Stimulated activated naive B cell treated with anti-CD40 and anti-IgM and Interleukin-4, amounts not matched to agents 10 μg/mL and 1 μg/mL and 100 μg/mL, for 72 hours (primary cell): ENCODE measurements around the gene SUPT6H.

ENCODE experiments used
- ATAC-seq, 2 donors: fragments of 150-1000 bp; cut with Tn5 transposase; replicated peaks; 2 replicates each; pipeline ENCODE4 v1.10.0; 2021; ENCODE audit warnings: moderate library complexity in 1 of 2
- DNase-seq: peaks from one replicate; pipeline ENCODE4 v3.0.0; 2021
- H3K27ac Mint-ChIP-seq: one replicate; pipeline ENCODE4 v1.8.0; 2022; ENCODE audit warnings: mild to moderate bottlenecking, mixed read lengths
- H3K27me3 Mint-ChIP-seq, 2 donors: one replicate each; pipeline ENCODE4 v1.8.0; 2022; ENCODE audit warnings: mixed read lengths in 2 of 2
- H3K36me3 Mint-ChIP-seq, 2 donors: one replicate each; pipeline ENCODE4 v1.8.0; 2022; ENCODE audit warnings: mixed read lengths in 2 of 2, mild to moderate bottlenecking in 1 of 2
- H3K4me1 Mint-ChIP-seq, 2 donors: one replicate each; pipeline ENCODE4 v1.8.0; 2022; ENCODE audit warnings: mixed read lengths in 2 of 2, mild to moderate bottlenecking in 1 of 2
- H3K4me3 Mint-ChIP-seq, 2 donors: one replicate each; pipeline ENCODE4 v1.8.0; 2022; ENCODE audit warnings: mild to moderate bottlenecking in 2 of 2, mixed read lengths in 2 of 2, moderate library complexity in 1 of 2
- H3K9me3 Mint-ChIP-seq, 2 donors: one replicate each; pipeline ENCODE4 v1.8.0; 2022; ENCODE audit warnings: mixed read lengths in 2 of 2, mild to moderate bottlenecking in 1 of 2

The SUPT6H gene

GRCh38 chr17:28663723-28664122, 1.7 kb downstream of the SUPT6H start:
- ATAC-seq (no peak), DNase-seq (no peak)
- Mint-ChIP-seq H3K4me3 (peak overlapping the region; percentile 97 to 99), H3K36me3 (peaks cover 20 to 50% of the 10 kb centered on the region in 2 donors), H3K9me3 (no peaks in the 10 kb centered on the region), H3K27ac (no peak overlapping the region), H3K4me1 (peaks cover 35 to 65% of the 10 kb centered on the region in 2 donors), H3K27me3 (no peaks in the 10 kb centered on the region)

GRCh38 chr17:28665994-28666393, 4.0 kb downstream of the SUPT6H start:
- H3K27ac Mint-ChIP-seq, result no peak overlapping the region

DNA sequence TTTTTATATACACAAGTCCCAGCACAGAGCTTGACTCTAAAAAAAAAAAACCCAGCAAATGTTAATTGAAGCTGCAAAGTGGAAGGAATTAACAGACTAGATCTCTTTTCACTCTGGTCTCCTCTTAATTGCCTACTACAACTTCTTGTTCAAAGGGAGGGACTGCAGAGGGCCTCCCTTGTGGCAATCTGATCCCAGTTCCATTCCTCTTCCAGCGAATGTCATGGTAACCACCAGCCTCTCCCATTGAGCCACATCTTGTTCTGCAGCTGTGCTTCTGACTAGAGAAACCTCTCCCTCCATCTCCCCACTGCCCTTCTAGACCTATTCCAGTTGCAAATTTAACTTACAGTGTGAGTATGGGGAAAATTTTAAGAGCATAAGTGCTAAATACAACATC, 5.9 kb downstream of the SUPT6H start:
- no peaks in the 10 kb centered on the region for H3K27me3 Mint-ChIP-seq
- peaks cover 26 to 42% of the 10 kb centered on the region in 2 donors for H3K4me1 Mint-ChIP-seq
- DNase-seq (no peak), ATAC-seq (no peak)
- H3K27ac Mint-ChIP-seq, result no peak overlapping the region
- H3K4me3 Mint-ChIP-seq, result no peak overlapping the region
- peaks cover 20 to 55% of the 10 kb centered on the region in 2 donors for H3K36me3 Mint-ChIP-seq
- no peaks in the 10 kb centered on the region for H3K9me3 Mint-ChIP-seq

More at GRCh38 chr17:28665994-28666393, 4.0 kb downstream of the SUPT6H start:
- Mint-ChIP-seq H3K4me3 (no peak overlapping the region), H3K27me3 (no peaks in the 10 kb centered on the region), H3K9me3 (no peaks in the 10 kb centered on the region), H3K4me1 (peaks cover 27 to 49% of the 10 kb centered on the region in 2 donors), H3K36me3 (peaks cover 12 to 46% of the 10 kb centered on the region in 2 donors)
- ATAC-seq (no peak), DNase-seq (no peak)

DNA sequence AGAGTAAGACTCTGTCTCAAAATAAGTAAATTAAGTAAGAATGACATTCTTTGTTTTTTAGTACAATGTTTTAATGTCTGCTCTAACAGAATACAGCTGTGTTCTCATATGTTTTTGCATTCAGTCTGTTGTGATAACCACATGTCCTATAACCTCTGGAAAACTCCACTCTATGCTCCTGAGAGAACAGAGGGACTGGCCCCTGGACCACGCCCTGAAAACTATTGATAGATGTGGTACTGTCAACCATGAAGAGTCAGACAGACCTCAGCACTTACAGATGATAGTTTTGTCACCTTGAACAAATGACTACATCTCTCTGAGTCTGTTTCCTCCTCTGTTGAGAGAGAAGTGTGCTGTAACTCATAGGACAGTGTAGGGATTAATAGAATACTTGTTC, 7.9 kb downstream of the SUPT6H start:
- Mint-ChIP-seq H3K4me1 (peaks cover 12 to 21% of the 10 kb centered on the region in 2 donors), H3K36me3 (peaks cover 30 to 57% of the 10 kb centered on the region in 2 donors), H3K9me3 (no peaks in the 10 kb centered on the region), H3K27ac (no peak overlapping the region), H3K27me3 (no peaks in the 10 kb centered on the region), H3K4me3 (no peak overlapping the region)
- no peak for DNase-seq
- ATAC-seq, result no peak

DNA sequence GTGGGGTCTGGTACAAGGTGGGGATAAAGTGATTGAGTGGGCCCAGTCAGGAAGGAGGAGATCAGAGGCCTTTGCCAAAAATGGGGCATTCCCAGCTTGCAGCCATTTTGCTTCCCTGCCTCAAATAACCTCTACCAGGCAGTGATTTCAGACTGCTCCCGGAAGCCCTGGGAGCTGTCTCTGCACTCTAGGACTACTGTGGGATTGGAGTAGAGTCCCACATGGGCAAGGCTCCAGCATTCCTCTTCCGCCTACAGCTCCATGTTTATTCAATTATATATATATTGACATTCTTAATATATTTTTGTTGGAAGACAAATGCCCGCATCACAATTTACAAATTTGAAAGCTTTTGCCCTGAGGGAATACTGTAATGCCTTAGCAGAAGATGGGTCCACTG, 13.5 kb downstream of the SUPT6H start:
- Mint-ChIP-seq H3K4me1 (no peaks in the 10 kb centered on the region), H3K36me3 (peaks cover 50 to 55% of the 10 kb centered on the region in 2 donors), H3K4me3 (no peak overlapping the region), H3K27ac (no peak overlapping the region), H3K9me3 (no peaks in the 10 kb centered on the region), H3K27me3 (no peaks in the 10 kb centered on the region)
- no peak for ATAC-seq
- no peak for DNase-seq

GRCh38 chr17:28675980-28676379, 14.0 kb downstream of the SUPT6H start:
- Mint-ChIP-seq H3K36me3 (peaks cover 47 to 57% of the 10 kb centered on the region in 2 donors), H3K27ac (no peak overlapping the region), H3K4me3 (no peak overlapping the region), H3K9me3 (no peaks in the 10 kb centered on the region), H3K4me1 (no peaks in the 10 kb centered on the region), H3K27me3 (no peaks in the 10 kb centered on the region)
- ATAC-seq (no peak), DNase-seq (no peak)

DNA sequence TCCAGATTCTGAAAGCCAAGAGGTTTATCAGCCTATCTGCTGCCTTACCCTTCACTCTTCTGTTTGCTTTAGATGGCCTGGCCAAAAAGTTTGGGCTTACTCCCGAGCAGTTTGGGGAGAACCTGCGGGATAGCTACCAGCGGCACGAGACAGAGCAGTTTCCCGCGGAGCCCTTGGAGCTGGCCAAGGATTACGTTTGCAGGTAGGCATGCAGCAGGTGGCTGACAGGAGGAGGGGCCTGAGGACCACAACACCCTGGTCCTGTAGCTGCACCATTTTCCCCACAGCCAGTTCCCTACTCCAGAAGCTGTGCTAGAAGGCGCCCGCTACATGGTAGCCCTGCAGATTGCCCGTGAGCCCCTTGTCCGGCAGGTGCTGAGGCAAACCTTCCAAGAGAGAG, 20.6 kb downstream of the SUPT6H start:
- Mint-ChIP-seq H3K36me3 (peaks cover 47 to 57% of the 10 kb centered on the region in 2 donors), H3K27me3 (no peaks in the 10 kb centered on the region), H3K4me3 (no peak overlapping the region), H3K4me1 (no peaks in the 10 kb centered on the region), H3K9me3 (no peaks in the 10 kb centered on the region), H3K27ac (no peak overlapping the region)
- ATAC-seq (no peak), DNase-seq (no peak)

DNA sequence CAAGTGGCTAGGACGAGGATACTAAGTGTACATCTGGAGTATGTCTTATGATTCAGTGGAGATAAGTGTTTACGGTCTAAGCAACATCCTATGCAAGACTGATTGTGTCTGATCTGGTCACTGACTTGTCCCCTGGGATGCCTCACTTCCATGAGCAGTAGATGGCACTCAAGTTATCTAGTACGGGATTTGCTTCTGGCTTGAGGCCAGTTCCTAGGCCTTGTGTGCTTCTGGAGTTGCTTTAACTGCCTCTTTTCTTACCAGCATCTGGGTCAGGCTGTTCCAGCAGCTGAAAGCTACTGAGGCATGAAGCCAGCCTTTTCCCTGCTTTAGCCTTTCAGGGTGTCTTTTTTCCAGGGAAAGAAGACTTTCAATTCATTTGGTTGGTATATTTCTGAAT, 23.0 kb downstream of the SUPT6H start:
- no peak for ATAC-seq
- DNase-seq, result no peak
- no peaks in the 10 kb centered on the region for H3K27me3 Mint-ChIP-seq
- no peaks in the 10 kb centered on the region for H3K4me1 Mint-ChIP-seq
- peaks cover 55 to 70% of the 10 kb centered on the region in 2 donors for H3K36me3 Mint-ChIP-seq
- H3K9me3 Mint-ChIP-seq, result no peaks in the 10 kb centered on the region
- no peak overlapping the region for H3K27ac Mint-ChIP-seq
- H3K4me3 Mint-ChIP-seq, result no peak overlapping the region

DNA sequence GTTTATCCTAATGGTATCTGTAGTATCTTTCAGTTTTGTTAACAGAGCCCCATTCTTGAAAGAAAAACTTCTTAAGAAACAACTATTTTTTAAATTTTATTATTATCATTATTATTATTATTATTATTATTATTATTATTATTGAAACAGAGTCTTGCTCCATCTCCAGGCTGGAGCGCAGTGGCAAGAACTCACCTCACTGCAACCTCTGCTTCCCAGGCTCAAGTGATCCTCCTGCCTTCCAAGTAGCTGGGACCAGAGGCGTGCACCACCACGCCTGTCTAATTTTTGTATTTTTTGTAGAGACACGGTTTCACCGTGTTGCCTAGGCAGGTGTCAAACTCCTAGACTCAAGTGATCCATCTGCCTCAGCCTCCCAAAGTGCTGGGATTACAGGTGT, 23.4 kb downstream of the SUPT6H start:
- Mint-ChIP-seq H3K27ac (no peak overlapping the region), H3K4me3 (no peak overlapping the region), H3K4me1 (no peaks in the 10 kb centered on the region), H3K36me3 (peaks cover 58 to 74% of the 10 kb centered on the region in 2 donors), H3K27me3 (no peaks in the 10 kb centered on the region), H3K9me3 (no peaks in the 10 kb centered on the region)
- DNase-seq (no peak), ATAC-seq (no peak)

GRCh38 chr17:28686296-28686695, 24.3 kb downstream of the SUPT6H start:
- peaks cover 62 to 69% of the 10 kb centered on the region in 2 donors for H3K36me3 Mint-ChIP-seq
- ATAC-seq, result no peak
- H3K27me3 Mint-ChIP-seq, result no peaks in the 10 kb centered on the region
- H3K4me3 Mint-ChIP-seq, result no peak overlapping the region
- no peaks in the 10 kb centered on the region for H3K4me1 Mint-ChIP-seq
- DNase-seq, result no peak
- no peaks in the 10 kb centered on the region for H3K9me3 Mint-ChIP-seq
- H3K27ac Mint-ChIP-seq, result no peak overlapping the region

GRCh38 chr17:28688481-28688880, 26.5 kb downstream of the SUPT6H start:
- Mint-ChIP-seq H3K9me3 (no peaks in the 10 kb centered on the region), H3K27ac (no peak overlapping the region), H3K36me3 (peaks cover 60 to 64% of the 10 kb centered on the region in 2 donors), H3K27me3 (no peaks in the 10 kb centered on the region), H3K4me3 (no peak overlapping the region), H3K4me1 (no peaks in the 10 kb centered on the region)
- DNase-seq (no peak), ATAC-seq (no peak)

DNA sequence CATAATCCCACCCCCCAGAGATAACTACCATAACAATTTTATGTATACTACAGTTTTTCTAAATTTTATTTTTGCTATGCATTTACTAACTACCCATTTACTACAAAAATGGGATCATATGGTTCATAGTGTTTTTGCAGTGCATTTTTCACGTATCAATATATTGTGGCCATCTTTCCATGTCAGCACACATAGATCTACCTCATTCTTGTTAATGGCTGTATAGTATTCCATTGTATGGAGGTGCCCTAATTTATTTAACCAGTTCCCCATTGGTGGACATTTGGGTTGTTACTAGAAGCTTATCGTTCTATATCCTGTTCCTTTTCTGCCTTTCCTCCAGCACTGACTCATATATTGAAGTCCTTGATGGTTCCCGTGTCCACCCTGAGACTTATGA, 27.0 kb downstream of the SUPT6H start:
- Mint-ChIP-seq H3K27me3 (no peaks in the 10 kb centered on the region), H3K4me1 (no peaks in the 10 kb centered on the region), H3K36me3 (peaks cover 63 to 67% of the 10 kb centered on the region in 2 donors), H3K4me3 (no peak overlapping the region), H3K9me3 (no peaks in the 10 kb centered on the region), H3K27ac (no peak overlapping the region)
- ATAC-seq, result no peak
- no peak for DNase-seq

DNA sequence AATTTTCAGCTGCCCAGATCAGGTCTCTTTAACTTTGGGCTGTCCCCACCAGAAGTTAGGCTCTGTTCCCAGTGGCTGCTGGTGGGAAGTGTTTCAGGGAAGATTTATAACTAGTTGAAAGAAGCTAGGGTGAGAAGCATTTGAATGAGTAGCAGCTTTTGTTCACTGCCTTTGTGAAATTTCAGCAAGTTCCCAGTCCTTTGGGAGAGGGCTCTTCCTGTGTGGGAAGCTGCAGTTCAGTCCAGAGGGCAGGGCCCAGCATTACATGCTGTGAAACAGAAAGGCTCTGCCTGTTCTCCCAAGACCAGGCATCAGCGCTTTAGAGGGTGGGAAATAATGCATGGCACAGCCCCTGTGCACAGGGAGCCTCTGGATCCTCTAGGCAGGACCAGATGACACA, 31.9 kb downstream of the SUPT6H start:
- peaks cover 46 to 58% of the 10 kb centered on the region in 2 donors for H3K36me3 Mint-ChIP-seq
- ATAC-seq (no peak), DNase-seq (no peak)
- H3K4me1 Mint-ChIP-seq, result peaks cover 0 to 3% of the 10 kb centered on the region in 2 donors
- no peak overlapping the region for H3K4me3 Mint-ChIP-seq
- H3K27ac Mint-ChIP-seq, result no peak overlapping the region
- H3K9me3 Mint-ChIP-seq, result no peaks in the 10 kb centered on the region
- H3K27me3 Mint-ChIP-seq, result no peaks in the 10 kb centered on the region

DNA sequence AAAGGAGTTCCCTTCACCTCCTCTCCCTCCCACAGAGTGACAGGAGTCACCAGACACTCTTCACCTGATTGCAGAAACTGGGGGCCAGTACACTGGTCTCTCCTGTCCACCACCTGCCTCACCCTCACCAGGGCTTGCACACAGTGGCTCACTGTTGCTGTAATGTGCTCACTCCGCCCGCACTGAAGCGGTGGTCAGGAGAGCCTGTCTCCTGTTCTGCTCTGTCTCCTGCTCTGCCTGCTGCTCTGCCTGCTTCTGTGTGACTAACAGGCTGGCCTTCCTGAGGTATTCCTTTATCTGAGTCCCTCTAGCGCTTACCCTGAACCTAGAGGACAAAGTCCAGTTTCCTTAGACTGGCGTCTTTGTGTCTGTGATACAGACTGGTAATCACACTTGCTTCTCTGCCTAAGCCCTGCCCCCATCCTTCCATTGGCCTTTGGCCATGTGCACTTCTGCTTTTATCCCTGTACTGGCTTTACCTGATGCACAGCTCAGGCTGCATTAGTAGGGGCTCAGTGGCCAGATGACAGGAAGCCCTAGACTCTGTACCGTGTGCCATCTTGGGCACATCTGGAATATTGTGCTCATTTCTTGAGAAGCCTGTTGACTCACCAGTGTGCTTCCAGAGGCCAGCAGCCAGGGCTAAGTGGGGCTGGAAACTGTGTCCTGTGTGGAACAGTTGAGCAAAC, 36.4 kb downstream of the SUPT6H start:
- ATAC-seq (peak in 1 of 2 donors; percentile 34), DNase-seq (no peak)
- H3K27me3 Mint-ChIP-seq, result no peaks in the 10 kb centered on the region
- no peak overlapping the region for H3K27ac Mint-ChIP-seq
- no peak overlapping the region for H3K4me3 Mint-ChIP-seq
- peaks cover 0 to 3% of the 10 kb centered on the region in 2 donors for H3K4me1 Mint-ChIP-seq
- peaks cover 32 to 65% of the 10 kb centered on the region in 2 donors for H3K36me3 Mint-ChIP-seq
- no peaks in the 10 kb centered on the region for H3K9me3 Mint-ChIP-seq

DNA sequence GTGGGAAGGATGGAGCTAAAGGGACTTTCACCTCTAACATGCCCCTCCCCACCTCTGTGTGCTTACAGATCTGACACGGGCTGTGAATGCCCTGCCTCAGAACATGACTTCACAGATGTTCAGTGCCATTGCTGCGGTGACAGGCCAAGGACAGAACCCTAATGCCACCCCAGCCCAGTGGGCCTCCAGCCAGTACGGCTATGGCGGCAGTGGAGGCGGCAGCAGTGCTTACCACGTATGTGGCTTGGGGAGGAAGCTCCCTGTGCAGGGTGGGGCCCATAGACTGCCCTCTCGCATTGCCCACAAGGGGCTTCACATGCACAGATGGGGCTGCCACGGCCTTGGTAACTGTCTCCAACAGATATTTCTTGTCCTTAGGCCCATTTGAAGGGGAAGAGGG, 38.3 kb downstream of the SUPT6H start:
- H3K4me3 Mint-ChIP-seq, result no peak overlapping the region
- H3K36me3 Mint-ChIP-seq, result peaks cover 26 to 64% of the 10 kb centered on the region in 2 donors
- ATAC-seq (no peak), DNase-seq (no peak)
- no peaks in the 10 kb centered on the region for H3K27me3 Mint-ChIP-seq
- H3K27ac Mint-ChIP-seq, result no peak overlapping the region
- no peaks in the 10 kb centered on the region for H3K9me3 Mint-ChIP-seq
- H3K4me1 Mint-ChIP-seq, result peaks cover 0 to 6% of the 10 kb centered on the region in 2 donors
